Measurements from ENCODE around the gene SIX3. TPM values are rescaled to one million over a fixed set of nuclear protein-coding genes. Genes with fewer than 3 reads are reported as not detected.

The SIX3 gene
- total and polyA plus RNA-seq, 2 experiments from 2014 or later, result not detected

DNA sequence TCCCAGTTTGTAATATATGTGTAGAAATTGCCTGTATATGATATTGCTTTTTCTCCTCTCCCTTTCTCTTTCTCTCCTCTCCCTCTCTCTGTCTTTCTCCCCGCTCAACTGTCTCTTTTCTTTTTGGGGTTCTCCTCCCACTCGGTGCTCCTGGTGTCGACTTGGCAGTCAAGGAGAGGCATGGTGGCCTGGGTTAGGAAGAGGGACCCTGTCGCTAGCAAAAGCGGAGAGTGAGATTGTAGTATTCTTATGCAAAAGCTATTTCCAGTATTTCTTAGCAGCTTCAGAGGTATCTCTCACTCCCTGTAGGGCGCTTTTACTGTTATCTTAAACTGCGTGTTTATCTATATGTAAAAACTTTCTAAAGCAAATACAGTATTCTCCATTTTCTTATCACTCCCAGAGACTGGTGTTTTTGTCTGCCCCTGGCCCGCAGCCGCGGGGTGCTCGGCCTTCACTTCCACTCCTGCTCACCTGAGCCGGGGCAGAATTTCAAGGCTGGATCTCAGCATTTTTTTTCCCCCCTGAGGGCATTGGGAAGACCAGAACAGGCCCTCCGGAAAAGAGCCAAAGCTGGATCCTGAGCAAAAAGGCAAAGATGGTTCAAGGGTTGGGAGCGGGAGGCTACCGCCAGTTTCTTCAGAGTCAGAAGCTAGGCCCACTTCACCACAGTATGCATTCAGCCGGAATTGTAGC is 4.3 kb downstream of the SIX3 start:
- in situ Hi-C loops (cut with MboI), result no loop called here
- no peak for TF ChIP-seq EZH2phosphoT487 (IDR thresholded peaks at IDR 0.05; ENCODE audit: insufficient read depth, low read depth)
- no peak for TF ChIP-seq EZH2 (IDR thresholded peaks at IDR 0.05; ENCODE audit: insufficient read depth, poor library complexity, severe bottlenecking)
- DNase-seq, result no peak
- no peak overlapping the region for H2AFZ ChIP-seq
- no peaks in the 10 kb centered on the region for H3K79me2 ChIP-seq (ENCODE audit: insufficient read depth)
- no peaks in the 10 kb centered on the region for H3F3A ChIP-seq (ENCODE audit: insufficient read depth)
- no peaks in the 10 kb centered on the region for H3K9me2 ChIP-seq (ENCODE audit: insufficient read depth)
- peaks cover 4% of the 10 kb centered on the region; the same call in 1 of the 2 replicates for H3K4me1 ChIP-seq (ENCODE audit: insufficient read depth)
- no peaks in the 10 kb centered on the region for H3K36me3 ChIP-seq (ENCODE audit: low read depth)
- no peaks in the 10 kb centered on the region for H3K9me3 ChIP-seq (ENCODE audit: low read depth)
- no peaks in the 10 kb centered on the region for H4K20me1 ChIP-seq (ENCODE audit: insufficient read depth)
- peaks cover 63% of the 10 kb centered on the region for H3K27me3 ChIP-seq (replicated peaks; ENCODE audit: insufficient read depth)
- no peak overlapping the region for H3K9ac ChIP-seq
- WGBS, 2 experiments (ENCODE audit: low coverage in 1 of 2, low lambda C conversion rate in 2 of 2, missing lambda C conversion rate in 2 of 2), result 87 to 88% methylated on average over 16 of the region's 16 CpGs
- no peak overlapping the region for H3K27ac ChIP-seq
- no peak overlapping the region for H3K4me3 ChIP-seq
- no peak overlapping the region for H3K4me2 ChIP-seq (ENCODE audit: unreplicated experiment)

DNA sequence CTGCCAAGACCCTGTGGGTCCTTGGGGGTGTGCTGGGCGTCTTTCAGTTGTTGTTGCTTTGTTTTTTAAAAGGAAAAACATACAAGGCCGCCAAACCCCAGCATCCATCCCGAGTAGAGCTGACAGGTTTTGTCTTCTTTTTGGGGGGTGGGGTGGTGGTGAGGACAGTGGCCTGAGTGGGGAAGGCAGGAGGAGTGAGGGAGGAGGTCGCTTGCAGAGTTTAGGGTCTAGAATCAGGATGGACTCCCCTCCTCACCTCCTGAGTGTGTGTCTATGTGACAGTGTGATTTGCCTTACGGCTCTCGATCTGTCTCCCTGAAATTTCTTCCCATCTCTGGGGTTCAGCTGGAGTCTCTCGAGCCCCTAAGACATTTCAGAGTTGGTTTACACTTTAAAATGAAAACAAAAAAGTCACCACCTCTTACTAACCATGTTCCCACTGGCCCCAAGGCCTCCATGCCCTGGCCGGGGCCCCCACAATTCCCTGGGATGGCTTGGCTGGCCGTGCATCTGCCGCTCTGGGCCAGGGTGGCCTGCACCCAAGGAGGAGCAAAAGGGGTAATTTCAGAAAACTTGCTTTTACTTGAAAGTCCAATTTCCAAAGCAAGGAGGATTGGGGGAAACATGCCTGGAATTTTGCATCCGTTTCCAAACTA is 5.0 kb downstream of the SIX3 start:
- Histone ChIP-seq H3F3A (ENCODE audit: insufficient read depth) (no peaks in the 10 kb centered on the region), H2AFZ (no peak overlapping the region), H3K4me3 (no peak overlapping the region), H3K4me1 (ENCODE audit: insufficient read depth) (peaks cover 4% of the 10 kb centered on the region; the same call in 1 of the 2 replicates), H3K4me2 (ENCODE audit: unreplicated experiment) (no peak overlapping the region), H4K20me1 (ENCODE audit: insufficient read depth) (no peaks in the 10 kb centered on the region), H3K27me3 (replicated peaks; ENCODE audit: insufficient read depth) (peaks cover 62% of the 10 kb centered on the region), H3K9me2 (ENCODE audit: insufficient read depth) (no peaks in the 10 kb centered on the region), H3K36me3 (ENCODE audit: low read depth) (no peaks in the 10 kb centered on the region), H3K79me2 (ENCODE audit: insufficient read depth) (no peaks in the 10 kb centered on the region), H3K9ac (no peak overlapping the region), H3K9me3 (ENCODE audit: low read depth) (no peaks in the 10 kb centered on the region), H3K27ac (no peak overlapping the region)
- in situ Hi-C loops (cut with MboI), result no loop called here
- WGBS, 2 experiments (ENCODE audit: low coverage in 1 of 2, low lambda C conversion rate in 2 of 2, missing lambda C conversion rate in 2 of 2), result 76 to 79% methylated on average over 11 of the region's 11 CpGs
- no peak for TF ChIP-seq EZH2 (IDR thresholded peaks at IDR 0.05; ENCODE audit: insufficient read depth, poor library complexity, severe bottlenecking)
- TF ChIP-seq EZH2phosphoT487 (IDR thresholded peaks at IDR 0.05; ENCODE audit: insufficient read depth, low read depth), result no peak
- no peak for DNase-seq

DNA sequence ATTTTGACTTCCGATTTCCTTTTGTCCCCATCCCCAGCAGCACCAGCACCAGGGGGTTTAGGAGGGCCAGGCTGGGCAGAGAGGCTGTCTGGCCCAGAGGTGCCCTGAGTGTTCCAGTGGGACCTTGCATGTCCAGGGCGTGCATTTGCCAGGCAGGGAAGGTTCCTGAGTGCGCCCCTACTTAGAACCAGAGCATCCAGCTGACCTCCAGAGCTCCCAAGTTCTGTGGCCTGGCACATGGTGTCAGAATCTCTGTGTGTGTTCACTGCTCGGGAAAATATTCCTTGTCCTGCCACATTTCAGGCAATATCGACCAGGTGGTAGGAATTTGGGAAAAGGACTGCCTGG is 5.5 kb downstream of the SIX3 start:
- no peaks in the 10 kb centered on the region for H3K9me3 ChIP-seq (ENCODE audit: low read depth)
- H2AFZ ChIP-seq, result no peak overlapping the region
- H3K9me2 ChIP-seq (ENCODE audit: insufficient read depth), result no peaks in the 10 kb centered on the region
- no peaks in the 10 kb centered on the region for H4K20me1 ChIP-seq (ENCODE audit: insufficient read depth)
- TF ChIP-seq EZH2phosphoT487 (IDR thresholded peaks at IDR 0.05; ENCODE audit: insufficient read depth, low read depth), result no peak
- no peak for TF ChIP-seq EZH2 (IDR thresholded peaks at IDR 0.05; ENCODE audit: insufficient read depth, poor library complexity, severe bottlenecking)
- in situ Hi-C loops (cut with MboI), result no loop called here
- 65 to 71% methylated on average over 5 of the region's 5 CpGs for WGBS, 2 experiments (ENCODE audit: low coverage in 1 of 2, low lambda C conversion rate in 2 of 2, missing lambda C conversion rate in 2 of 2)
- H3K4me2 ChIP-seq (ENCODE audit: unreplicated experiment), result no peak overlapping the region
- H3K27me3 ChIP-seq (replicated peaks; ENCODE audit: insufficient read depth), result peaks cover 61% of the 10 kb centered on the region
- peaks cover 4% of the 10 kb centered on the region; the same call in 1 of the 2 replicates for H3K4me1 ChIP-seq (ENCODE audit: insufficient read depth)
- no peak for DNase-seq
- H3K4me3 ChIP-seq, result no peak overlapping the region
- H3F3A ChIP-seq (ENCODE audit: insufficient read depth), result no peaks in the 10 kb centered on the region
- no peak overlapping the region for H3K9ac ChIP-seq
- no peaks in the 10 kb centered on the region for H3K36me3 ChIP-seq (ENCODE audit: low read depth)
- no peak overlapping the region for H3K27ac ChIP-seq
- H3K79me2 ChIP-seq (ENCODE audit: insufficient read depth), result no peaks in the 10 kb centered on the region

DNA sequence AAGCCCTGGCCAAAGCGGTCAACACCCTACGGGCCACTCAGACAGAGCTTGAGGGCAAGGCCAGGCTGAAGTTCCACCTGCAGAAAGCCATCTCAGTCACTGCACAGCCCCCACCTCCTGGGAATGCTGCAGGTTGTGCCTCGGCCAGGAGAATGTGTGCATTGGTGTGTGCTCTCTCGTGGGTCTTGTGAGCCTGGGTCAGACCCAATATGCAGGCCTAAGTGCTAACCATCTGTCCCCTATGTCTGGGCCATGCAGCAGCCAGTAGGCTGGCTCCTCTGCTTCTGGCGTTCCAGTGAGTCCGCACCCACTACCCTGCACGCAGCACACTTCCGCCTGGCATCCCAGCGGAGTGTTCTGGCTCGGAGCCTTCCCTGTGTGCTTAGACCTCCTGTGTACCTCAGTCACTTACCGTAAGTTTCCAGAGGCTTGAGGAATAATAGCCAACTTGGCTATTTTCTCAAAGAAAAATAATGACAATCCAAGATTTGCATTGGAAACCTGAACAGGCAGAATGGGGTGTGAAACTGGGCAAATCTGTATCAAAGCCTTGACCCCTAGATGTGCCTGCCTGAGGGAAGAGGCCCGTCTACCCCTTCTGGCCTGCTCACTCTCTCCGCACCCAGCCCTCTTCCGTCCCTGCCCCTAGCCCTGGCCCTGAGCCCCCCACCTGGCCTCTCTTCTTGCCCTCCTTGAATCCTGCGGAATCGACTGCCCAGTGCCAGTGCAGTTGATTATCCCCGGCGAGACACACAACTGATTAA is 7.2 kb downstream of the SIX3 start:
- 88 to 90% methylated on average over 18 of the region's 18 CpGs for WGBS, 2 experiments (ENCODE audit: low coverage in 1 of 2, low lambda C conversion rate in 2 of 2, missing lambda C conversion rate in 2 of 2)
- no peak overlapping the region for H3K4me2 ChIP-seq (ENCODE audit: unreplicated experiment)

More for the DNA sequence above, 7.2 kb downstream of the SIX3 start:
- no peak overlapping the region for H3K4me3 ChIP-seq
- H2AFZ ChIP-seq, result no peak overlapping the region
- no peak for DNase-seq
- H4K20me1 ChIP-seq (ENCODE audit: insufficient read depth), result no peaks in the 10 kb centered on the region
- no peaks in the 10 kb centered on the region for H3K9me3 ChIP-seq (ENCODE audit: low read depth)
- no peak overlapping the region for H3K27ac ChIP-seq
- no peaks in the 10 kb centered on the region for H3K79me2 ChIP-seq (ENCODE audit: insufficient read depth)
- no peaks in the 10 kb centered on the region for H3F3A ChIP-seq (ENCODE audit: insufficient read depth)
- H3K36me3 ChIP-seq (ENCODE audit: low read depth), result no peaks in the 10 kb centered on the region
- peaks cover 4% of the 10 kb centered on the region; the same call in 1 of the 2 replicates for H3K4me1 ChIP-seq (ENCODE audit: insufficient read depth)
- H3K9ac ChIP-seq, result no peak overlapping the region
- H3K9me2 ChIP-seq (ENCODE audit: insufficient read depth), result no peaks in the 10 kb centered on the region
- H3K27me3 ChIP-seq (replicated peaks; ENCODE audit: insufficient read depth), result peaks cover 63% of the 10 kb centered on the region
- in situ Hi-C loops (cut with MboI), result no loop called here
- no peak for TF ChIP-seq EZH2 (IDR thresholded peaks at IDR 0.05; ENCODE audit: insufficient read depth, poor library complexity, severe bottlenecking)
- no peak for TF ChIP-seq EZH2phosphoT487 (IDR thresholded peaks at IDR 0.05; ENCODE audit: insufficient read depth, low read depth)

Measured in GM23248 (cell line).